Measurements from ENCODE around the gene GSK3A. TPM values are rescaled to one million over a fixed set of nuclear protein-coding genes. Genes with fewer than 3 reads are reported as not detected.

The GSK3A gene
- total and polyA plus RNA-seq, 9 of the 15 experiments (the other 6 are each of a cell fraction or from before 2014, with no cell fraction given): 0.62 to 90.7 (median 33.3) TPM

DNA sequence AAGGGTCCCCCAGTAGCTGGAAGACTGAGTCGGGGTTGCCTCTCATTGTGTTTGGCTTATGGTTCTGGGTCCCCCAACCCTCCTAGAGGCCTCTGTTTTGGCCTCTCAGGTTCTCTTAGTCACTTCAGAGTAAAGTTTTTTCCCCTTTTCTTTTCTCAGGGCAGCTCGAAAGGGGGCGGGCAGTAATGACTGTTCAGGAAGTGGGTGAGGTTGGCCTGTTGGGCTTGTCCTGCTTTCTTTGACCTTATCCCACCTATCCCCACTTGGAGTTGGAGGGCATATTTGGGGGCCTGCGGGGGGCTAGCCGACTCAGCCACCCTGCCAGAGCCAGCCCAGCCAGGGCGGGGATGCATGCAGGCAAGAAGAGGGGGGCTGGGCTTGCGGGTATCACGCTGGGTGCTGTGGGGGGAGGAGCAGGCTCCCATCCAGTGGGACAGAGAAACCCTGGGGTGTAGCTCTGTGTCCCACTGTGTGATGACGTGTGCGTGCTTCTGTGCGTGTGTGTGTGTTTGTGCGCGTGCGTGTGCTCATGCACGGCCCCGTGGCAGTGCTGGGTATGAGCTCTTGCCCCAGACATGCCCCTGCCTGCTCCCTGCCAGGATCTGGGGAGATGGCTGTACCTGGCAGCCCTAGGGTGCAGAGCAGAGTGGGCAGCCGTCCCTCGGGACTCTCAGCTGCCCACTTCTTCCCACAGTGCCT lies 28.1 kb upstream of the GSK3A start (continued):
- TF ChIP-seq, protein P1, sequence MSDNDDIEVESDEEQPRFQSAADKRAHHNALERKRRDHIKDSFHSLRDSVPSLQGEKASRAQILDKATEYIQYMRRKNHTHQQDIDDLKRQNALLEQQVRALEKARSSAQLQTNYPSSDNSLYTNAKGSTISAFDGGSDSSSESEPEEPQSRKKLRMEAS (CRISPR knock-in tag; IDR thresholded peaks at IDR 0.05): 0 out of 2 replicates have a peak, but pooled peaks have one; percentile 3
- TF ChIP-seq SMC3 (conservative IDR thresholded peaks at IDR 0.05; ENCODE audit: insufficient read depth, low read depth, low read length) (no peak), IRF2 (CRISPR knock-in tag; IDR thresholded peaks at IDR 0.05) (0 out of 2 replicates have a peak, but pooled peaks have one; percentile 19), ZBTB40 (IDR thresholded peaks at IDR 0.05) (peak; percentile 54; the same call in 1 of the 2 replicates), ZBTB40 (CRISPR knock-in tag; IDR thresholded peaks at IDR 0.05) (no peak), PRDM10 (IDR thresholded peaks at IDR 0.05; ENCODE audit: partially characterized antibody) (no peak)
- TF ChIP-seq, protein P2, sequence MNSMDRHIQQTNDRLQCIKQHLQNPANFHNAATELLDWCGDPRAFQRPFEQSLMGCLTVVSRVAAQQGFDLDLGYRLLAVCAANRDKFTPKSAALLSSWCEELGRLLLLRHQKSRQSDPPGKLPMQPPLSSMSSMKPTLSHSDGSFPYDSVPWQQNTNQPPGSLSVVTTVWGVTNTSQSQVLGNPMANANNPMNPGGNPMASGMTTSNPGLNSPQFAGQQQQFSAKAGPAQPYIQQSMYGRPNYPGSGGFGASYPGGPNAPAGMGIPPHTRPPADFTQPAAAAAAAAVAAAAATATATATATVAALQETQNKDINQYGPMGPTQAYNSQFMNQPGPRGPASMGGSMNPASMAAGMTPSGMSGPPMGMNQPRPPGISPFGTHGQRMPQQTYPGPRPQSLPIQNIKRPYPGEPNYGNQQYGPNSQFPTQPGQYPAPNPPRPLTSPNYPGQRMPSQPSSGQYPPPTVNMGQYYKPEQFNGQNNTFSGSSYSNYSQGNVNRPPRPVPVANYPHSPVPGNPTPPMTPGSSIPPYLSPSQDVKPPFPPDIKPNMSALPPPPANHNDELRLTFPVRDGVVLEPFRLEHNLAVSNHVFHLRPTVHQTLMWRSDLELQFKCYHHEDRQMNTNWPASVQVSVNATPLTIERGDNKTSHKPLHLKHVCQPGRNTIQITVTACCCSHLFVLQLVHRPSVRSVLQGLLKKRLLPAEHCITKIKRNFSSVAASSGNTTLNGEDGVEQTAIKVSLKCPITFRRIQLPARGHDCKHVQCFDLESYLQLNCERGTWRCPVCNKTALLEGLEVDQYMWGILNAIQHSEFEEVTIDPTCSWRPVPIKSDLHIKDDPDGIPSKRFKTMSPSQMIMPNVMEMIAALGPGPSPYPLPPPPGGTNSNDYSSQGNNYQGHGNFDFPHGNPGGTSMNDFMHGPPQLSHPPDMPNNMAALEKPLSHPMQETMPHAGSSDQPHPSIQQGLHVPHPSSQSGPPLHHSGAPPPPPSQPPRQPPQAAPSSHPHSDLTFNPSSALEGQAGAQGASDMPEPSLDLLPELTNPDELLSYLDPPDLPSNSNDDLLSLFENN (IDR thresholded peaks at IDR 0.05; ENCODE audit: low read depth in 2 of 2, low read length in 2 of 2): no peak
